ENCODE measurements around the gene HNRNPCL4.
"Not testable (repeated sequence)": the region's sequence is repeated elsewhere in the genome, so short reads cannot be mapped to it uniquely, and the experiment has no call there.

Gene HNRNPCL4

GRCh38 chr1:13165531-13165930 is at the start of gene HNRNPCL4:
HNRNPCL4 (minus strand) TSS chr1:13165631; CDS start chr1:13165467, 164 bp downstream.
- H3K27me3 Mint-ChIP-seq (ENCODE audit: low read depth); H3K9me3 Mint-ChIP-seq; H3K4me1 Mint-ChIP-seq; H3K4me3 Mint-ChIP-seq; H3K27ac Mint-ChIP-seq; H3K36me3 Mint-ChIP-seq (ENCODE audit: low read depth): not testable (repeated sequence)

- not testable (repeated sequence) for H3K4me3 Mint-ChIP-seq; H3K36me3 Mint-ChIP-seq (ENCODE audit: low read depth); H3K27me3 Mint-ChIP-seq (ENCODE audit: low read depth); H3K4me1 Mint-ChIP-seq; H3K27ac Mint-ChIP-seq; H3K9me3 Mint-ChIP-seq
Measured at GRCh38 chr1:13208712-13209111, 43.3 kb upstream of the HNRNPCL4 start.

DNA sequence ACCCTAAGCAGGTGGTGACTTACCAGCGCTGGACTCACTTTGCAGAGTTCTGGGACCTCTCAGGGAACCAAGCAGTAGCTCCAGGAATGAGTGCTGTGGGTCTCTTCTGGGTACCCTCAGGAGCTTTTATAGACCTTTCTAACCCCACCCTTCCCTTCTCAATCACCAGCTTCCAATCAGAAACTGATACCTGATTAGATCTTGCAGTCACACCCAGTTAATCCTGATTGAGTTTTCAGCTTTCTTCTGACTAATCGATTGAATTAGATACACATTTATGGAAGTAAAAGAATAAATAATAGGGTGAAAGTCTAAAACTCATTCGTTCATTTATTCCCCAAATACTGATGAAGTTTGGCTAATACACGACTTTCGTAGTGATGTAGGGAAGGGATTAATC is 35.9 kb upstream of the HNRNPCL4 start, which contains the start of gene PRAMEF13:
Gene PRAMEF13, minus strand, starts transcription at position 101 of the 400 bp plus-strand sequence. CDS start 1,820 bp downstream, outside the sequence.
- H3K4me3 Mint-ChIP-seq; H3K9me3 Mint-ChIP-seq; H3K27me3 Mint-ChIP-seq (ENCODE audit: low read depth); H3K36me3 Mint-ChIP-seq (ENCODE audit: low read depth); H3K27ac Mint-ChIP-seq; H3K4me1 Mint-ChIP-seq: not testable (repeated sequence)

DNA sequence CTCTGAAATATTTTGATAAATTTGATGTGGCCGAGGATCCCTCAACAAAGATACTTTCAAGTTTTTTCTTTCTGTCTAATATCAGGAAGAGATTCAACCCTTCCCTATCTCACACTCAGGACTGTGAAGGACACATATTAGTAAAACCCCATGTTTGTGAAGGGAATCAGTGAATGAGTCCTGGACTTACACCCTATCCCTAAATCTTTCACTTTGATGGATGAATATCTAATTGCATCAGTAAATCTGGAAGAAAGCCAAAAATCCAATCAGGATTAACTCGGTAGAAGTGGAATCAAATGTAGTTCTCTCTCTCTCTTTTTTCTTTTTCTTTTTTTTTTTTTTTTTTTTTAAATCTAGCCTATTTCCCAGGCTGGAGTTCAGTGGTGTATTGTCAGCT is 6.1 kb upstream of the HNRNPCL4 start, which contains the start of gene PRAMEF9:
Gene PRAMEF9, plus strand, starts transcription at position 301 of the 400 bp plus-strand sequence. CDS start 3,433 bp downstream, outside the sequence.
- not testable (repeated sequence) for H3K27me3 Mint-ChIP-seq (ENCODE audit: low read depth); H3K9me3 Mint-ChIP-seq; H3K4me3 Mint-ChIP-seq; H3K36me3 Mint-ChIP-seq (ENCODE audit: low read depth); H3K4me1 Mint-ChIP-seq; H3K27ac Mint-ChIP-seq

DNA sequence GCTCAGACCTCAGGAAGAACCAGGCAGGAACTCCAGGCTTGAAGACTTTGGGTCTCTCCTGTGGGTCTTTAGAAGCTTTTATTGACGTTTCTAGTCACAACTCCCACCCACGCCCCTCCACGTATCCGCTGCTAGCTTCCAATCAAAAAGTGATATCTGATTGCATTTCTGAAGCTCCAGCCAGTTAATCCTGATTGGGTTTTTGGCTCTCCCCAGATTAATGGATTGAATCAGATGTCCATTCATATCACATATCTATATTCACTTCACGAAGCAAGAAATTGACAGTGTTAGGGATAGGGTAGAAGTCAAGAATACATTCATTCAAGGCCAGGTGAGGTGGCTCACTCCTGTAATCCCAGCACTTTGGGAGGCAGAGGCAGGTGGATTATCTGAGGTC is 9.5 kb downstream of the HNRNPCL4 start, which contains the start of gene PRAMEF26:
Gene PRAMEF26, minus strand, starts transcription at position 101 of the 400 bp plus-strand sequence. CDS start 2,914 bp downstream, outside the sequence.
- not testable (repeated sequence) for H3K27me3 Mint-ChIP-seq (ENCODE audit: low read depth); H3K4me3 Mint-ChIP-seq; H3K36me3 Mint-ChIP-seq (ENCODE audit: low read depth); H3K27ac Mint-ChIP-seq; H3K9me3 Mint-ChIP-seq; H3K4me1 Mint-ChIP-seq

DNA sequence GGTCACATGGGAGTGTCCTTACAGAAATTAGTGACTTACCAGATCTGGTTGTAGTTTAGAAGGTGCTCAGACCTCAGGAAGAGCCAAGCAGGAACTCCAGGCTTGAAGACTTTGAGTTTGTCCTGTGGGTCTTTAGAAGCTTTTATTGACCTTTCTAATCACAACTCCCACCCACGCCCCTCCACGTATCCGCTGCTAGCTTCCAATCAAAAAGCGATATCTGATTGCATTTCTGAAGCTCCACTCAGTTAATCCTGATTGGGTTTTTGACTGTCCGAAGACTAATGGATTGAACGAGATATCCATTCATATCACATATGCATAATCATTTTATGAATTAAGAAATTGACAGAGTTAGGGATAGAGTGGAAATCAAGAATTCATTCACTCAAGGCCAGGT is 48.7 kb downstream of the HNRNPCL4 start, which contains the start of gene HNRNPCL2:
Gene HNRNPCL2, minus strand, starts transcription at position 101 of the 400 bp plus-strand sequence. CDS start 454 bp downstream, outside the sequence.
- not testable (repeated sequence) for H3K4me1 Mint-ChIP-seq, H3K27ac Mint-ChIP-seq, H3K4me3 Mint-ChIP-seq

More for the DNA sequence above, 48.7 kb downstream of the HNRNPCL4 start, which contains the start of gene HNRNPCL2:
- peaks cover 23% of the 10 kb centered on the region for H3K9me3 Mint-ChIP-seq
- not testable (repeated sequence) for H3K27me3 Mint-ChIP-seq (ENCODE audit: low read depth); H3K36me3 Mint-ChIP-seq (ENCODE audit: low read depth)
